Measurements from ENCODE around the gene UBE2I. TPM values are rescaled to one million over a fixed set of nuclear protein-coding genes. Genes with fewer than 3 reads are reported as not detected.

Gene UBE2I
- total RNA-seq, 1 experiment from 2014 or later, result 212 TPM

DNA sequence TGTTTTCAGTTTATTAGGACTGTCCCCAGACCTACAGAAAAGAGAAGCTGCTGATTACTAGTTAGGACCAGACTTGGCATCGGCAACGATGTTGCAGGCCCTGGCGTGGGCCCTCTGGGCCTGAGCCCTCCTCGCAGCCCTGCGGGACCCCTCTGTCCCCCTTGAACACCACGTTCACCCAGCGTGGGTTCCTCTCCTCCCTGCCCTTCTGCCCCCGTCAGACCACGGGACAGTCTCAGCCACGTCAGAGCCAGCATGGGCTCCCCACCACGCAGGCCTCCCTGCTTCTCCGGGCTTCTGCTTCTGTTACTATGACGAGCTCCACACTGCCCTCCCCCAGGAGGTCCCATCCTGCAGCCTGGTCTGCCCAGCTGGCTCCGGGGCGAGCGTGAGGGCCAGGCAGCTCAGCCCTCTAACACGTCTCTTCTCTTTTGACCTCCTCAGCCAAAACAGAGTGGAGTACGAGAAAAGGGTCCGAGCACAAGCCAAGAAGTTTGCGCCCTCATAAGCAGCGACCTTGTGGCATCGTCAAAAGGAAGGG, 14.9 kb downstream of the UBE2I start:
- H3K36me3 ChIP-seq (ENCODE audit: control insufficient read depth in 1 of 2, insufficient read depth in 2 of 2, low read length in 2 of 2), result peaks cover 19 to 27% of the 10 kb centered on the region in 2 experiments; a peak in 3 of 4 replicates

More for the DNA sequence above, 14.9 kb downstream of the UBE2I start:
- Histone ChIP-seq H3K79me2 (ENCODE audit: insufficient read depth, low read length) (peaks cover 10% of the 10 kb centered on the region), H2AFZ (ENCODE audit: low read depth, low read length, poor library complexity, severe bottlenecking) (no peak overlapping the region), H3K4me2 (ENCODE audit: low read length) (no peak overlapping the region), H4K20me1 (ENCODE audit: insufficient read depth) (peaks cover 4% of the 10 kb centered on the region; the same call in 1 of the 2 replicates), H3K27ac (ENCODE audit: low read depth, low read length) (no peak overlapping the region), H3K4me1 (ENCODE audit: control insufficient read depth in 1 of 2, insufficient read depth in 2 of 2, low read length in 2 of 2) (no peaks in the 10 kb centered on the region), H3K4me3 (replicated peaks in 1 of 2; ENCODE audit: low read depth in 1 of 2, low read length in 2 of 2) (no peak overlapping the region), H3K9me2 (ENCODE audit: insufficient read depth) (no peaks in the 10 kb centered on the region), H3K27me3 (ENCODE audit: insufficient read depth, low read length) (no peaks in the 10 kb centered on the region), H3K9ac (ENCODE audit: low read length) (no peak overlapping the region), H3K9me3 (ENCODE audit: control insufficient read depth in 1 of 2, insufficient read depth in 1 of 2, low read depth in 1 of 2, low read length in 2 of 2) (no peaks in the 10 kb centered on the region)
- intact Hi-C loops (cut with micrococcal nuclease), result no loop called here
- ChIA-PET POLR2A (no interaction called here), CTCF (no interaction called here), RAD21 (ENCODE audit: low non-redundant PET in 1 of 2, low total read pairs in 2 of 2, uncharacterized antibody in 2 of 2, unreplicated experiment in 2 of 2) (no interaction called here)
- BruUV-seq (replicated peaks), result no TSS peak
- ATAC-seq (no peak), DNase-seq (ENCODE audit: low read depth, low spot score) (no peak)
- TF ChIP-seq FOSL1 (IDR thresholded peaks at IDR 0.05; ENCODE audit: low read depth) (no peak), POLR2AphosphoS5 (IDR thresholded peaks at IDR 0.05; ENCODE audit: low read depth, low read length) (no peak), SIN3A (IDR thresholded peaks at IDR 0.05; ENCODE audit: low read depth) (no peak), EGR1 (IDR thresholded peaks at IDR 0.05; ENCODE audit: low read depth) (no peak), ZFX (IDR thresholded peaks at IDR 0.05) (no peak), RAD21 (IDR thresholded peaks at IDR 0.05; ENCODE audit: low read depth) (no peak), SRF (IDR thresholded peaks at IDR 0.05; ENCODE audit: low read depth) (no peak), EZH2 (IDR thresholded peaks at IDR 0.05) (no peak), CBX3 (IDR thresholded peaks at IDR 0.05; ENCODE audit: low read depth) (no peak), EZH2phosphoT487 (IDR thresholded peaks at IDR 0.05; ENCODE audit: borderline replicate concordance) (no peak), ZNF274 (IDR thresholded peaks at IDR 0.05; ENCODE audit: low read depth, low read length) (no peak), SP1 (IDR thresholded peaks at IDR 0.05; ENCODE audit: low read depth) (no peak), JUND (IDR thresholded peaks at IDR 0.05) (no peak)
- TF ChIP-seq, protein P1, sequence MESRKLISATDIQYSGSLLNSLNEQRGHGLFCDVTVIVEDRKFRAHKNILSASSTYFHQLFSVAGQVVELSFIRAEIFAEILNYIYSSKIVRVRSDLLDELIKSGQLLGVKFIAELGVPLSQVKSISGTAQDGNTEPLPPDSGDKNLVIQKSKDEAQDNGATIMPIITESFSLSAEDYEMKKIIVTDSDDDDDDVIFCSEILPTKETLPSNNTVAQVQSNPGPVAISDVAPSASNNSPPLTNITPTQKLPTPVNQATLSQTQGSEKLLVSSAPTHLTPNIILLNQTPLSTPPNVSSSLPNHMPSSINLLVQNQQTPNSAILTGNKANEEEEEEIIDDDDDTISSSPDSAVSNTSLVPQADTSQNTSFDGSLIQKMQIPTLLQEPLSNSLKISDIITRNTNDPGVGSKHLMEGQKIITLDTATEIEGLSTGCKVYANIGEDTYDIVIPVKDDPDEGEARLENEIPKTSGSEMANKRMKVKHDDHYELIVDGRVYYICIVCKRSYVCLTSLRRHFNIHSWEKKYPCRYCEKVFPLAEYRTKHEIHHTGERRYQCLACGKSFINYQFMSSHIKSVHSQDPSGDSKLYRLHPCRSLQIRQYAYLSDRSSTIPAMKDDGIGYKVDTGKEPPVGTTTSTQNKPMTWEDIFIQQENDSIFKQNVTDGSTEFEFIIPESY (IDR thresholded peaks at IDR 0.05; ENCODE audit: extremely low read depth, insufficient replicate concordance, low read length), result no peak
- TF ChIP-seq, protein P2, sequence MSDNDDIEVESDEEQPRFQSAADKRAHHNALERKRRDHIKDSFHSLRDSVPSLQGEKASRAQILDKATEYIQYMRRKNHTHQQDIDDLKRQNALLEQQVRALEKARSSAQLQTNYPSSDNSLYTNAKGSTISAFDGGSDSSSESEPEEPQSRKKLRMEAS (IDR thresholded peaks at IDR 0.05), result no peak
- TF ChIP-seq, protein P3, sequence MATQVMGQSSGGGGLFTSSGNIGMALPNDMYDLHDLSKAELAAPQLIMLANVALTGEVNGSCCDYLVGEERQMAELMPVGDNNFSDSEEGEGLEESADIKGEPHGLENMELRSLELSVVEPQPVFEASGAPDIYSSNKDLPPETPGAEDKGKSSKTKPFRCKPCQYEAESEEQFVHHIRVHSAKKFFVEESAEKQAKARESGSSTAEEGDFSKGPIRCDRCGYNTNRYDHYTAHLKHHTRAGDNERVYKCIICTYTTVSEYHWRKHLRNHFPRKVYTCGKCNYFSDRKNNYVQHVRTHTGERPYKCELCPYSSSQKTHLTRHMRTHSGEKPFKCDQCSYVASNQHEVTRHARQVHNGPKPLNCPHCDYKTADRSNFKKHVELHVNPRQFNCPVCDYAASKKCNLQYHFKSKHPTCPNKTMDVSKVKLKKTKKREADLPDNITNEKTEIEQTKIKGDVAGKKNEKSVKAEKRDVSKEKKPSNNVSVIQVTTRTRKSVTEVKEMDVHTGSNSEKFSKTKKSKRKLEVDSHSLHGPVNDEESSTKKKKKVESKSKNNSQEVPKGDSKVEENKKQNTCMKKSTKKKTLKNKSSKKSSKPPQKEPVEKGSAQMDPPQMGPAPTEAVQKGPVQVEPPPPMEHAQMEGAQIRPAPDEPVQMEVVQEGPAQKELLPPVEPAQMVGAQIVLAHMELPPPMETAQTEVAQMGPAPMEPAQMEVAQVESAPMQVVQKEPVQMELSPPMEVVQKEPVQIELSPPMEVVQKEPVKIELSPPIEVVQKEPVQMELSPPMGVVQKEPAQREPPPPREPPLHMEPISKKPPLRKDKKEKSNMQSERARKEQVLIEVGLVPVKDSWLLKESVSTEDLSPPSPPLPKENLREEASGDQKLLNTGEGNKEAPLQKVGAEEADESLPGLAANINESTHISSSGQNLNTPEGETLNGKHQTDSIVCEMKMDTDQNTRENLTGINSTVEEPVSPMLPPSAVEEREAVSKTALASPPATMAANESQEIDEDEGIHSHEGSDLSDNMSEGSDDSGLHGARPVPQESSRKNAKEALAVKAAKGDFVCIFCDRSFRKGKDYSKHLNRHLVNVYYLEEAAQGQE (IDR thresholded peaks at IDR 0.05; ENCODE audit: low read depth), result no peak
- TF ChIP-seq, protein P4, sequence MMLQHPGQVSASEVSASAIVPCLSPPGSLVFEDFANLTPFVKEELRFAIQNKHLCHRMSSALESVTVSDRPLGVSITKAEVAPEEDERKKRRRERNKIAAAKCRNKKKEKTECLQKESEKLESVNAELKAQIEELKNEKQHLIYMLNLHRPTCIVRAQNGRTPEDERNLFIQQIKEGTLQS (IDR thresholded peaks at IDR 0.05), result no peak
- TF ChIP-seq, protein P5, sequence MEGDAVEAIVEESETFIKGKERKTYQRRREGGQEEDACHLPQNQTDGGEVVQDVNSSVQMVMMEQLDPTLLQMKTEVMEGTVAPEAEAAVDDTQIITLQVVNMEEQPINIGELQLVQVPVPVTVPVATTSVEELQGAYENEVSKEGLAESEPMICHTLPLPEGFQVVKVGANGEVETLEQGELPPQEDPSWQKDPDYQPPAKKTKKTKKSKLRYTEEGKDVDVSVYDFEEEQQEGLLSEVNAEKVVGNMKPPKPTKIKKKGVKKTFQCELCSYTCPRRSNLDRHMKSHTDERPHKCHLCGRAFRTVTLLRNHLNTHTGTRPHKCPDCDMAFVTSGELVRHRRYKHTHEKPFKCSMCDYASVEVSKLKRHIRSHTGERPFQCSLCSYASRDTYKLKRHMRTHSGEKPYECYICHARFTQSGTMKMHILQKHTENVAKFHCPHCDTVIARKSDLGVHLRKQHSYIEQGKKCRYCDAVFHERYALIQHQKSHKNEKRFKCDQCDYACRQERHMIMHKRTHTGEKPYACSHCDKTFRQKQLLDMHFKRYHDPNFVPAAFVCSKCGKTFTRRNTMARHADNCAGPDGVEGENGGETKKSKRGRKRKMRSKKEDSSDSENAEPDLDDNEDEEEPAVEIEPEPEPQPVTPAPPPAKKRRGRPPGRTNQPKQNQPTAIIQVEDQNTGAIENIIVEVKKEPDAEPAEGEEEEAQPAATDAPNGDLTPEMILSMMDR (IDR thresholded peaks at IDR 0.05 in 2 of 3, conservative IDR thresholded peaks at IDR 0.05 in 1 of 3; ENCODE audit: borderline replicate concordance in 1 of 3, insufficient read depth in 1 of 3, low read depth in 2 of 3, low read length in 2 of 3), result no peak

All from HCT116 (cell line).